GM19351 (cell line): ENCODE results near the gene FOXO6.

ENCODE experiments used
- ATAC-seq: cut with Tn5 transposase; IDR thresholded peaks from one replicate; pipeline ENCODE4 v1.9.1; 2021; ENCODE audit warnings: mild to moderate bottlenecking, moderate library complexity; ENCODE audit not compliant: unreplicated experiment

The FOXO6 gene

GRCh38 chr1:41365772-41366454 lies 4.7 kb downstream of the FOXO6 start:
- ATAC-seq: no peak

- ATAC-seq: no peak
These were observed 5.4 kb downstream of the FOXO6 start for GRCh38 chr1:41366455-41367287.

DNA sequence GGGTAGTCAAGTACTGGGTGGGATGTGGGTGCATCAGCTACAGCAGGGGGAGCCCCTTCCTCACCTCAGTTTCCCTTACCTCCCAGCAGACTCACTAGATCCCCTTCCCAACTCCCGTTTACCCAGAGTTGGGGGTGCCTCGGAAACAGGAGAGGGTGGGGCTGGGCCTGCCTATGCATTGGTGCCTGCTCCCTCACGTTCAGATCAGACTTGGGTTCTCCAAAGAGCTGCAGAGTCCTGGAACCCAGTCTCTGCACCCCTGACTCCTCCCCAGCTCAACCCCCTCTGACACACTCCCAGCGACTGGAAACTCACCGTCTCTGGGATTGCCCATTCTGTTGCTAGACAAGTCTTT lies 6.0 kb downstream of the FOXO6 start:
- no peak for ATAC-seq

GRCh38 chr1:41368366-41368765 lies 7.1 kb downstream of the FOXO6 start:
- ATAC-seq: no peak

GRCh38 chr1:41368801-41369200 lies 7.6 kb downstream of the FOXO6 start:
- no peak for ATAC-seq

- no peak for ATAC-seq
These were observed 8.3 kb downstream of the FOXO6 start for GRCh38 chr1:41369531-41369930.

GRCh38 chr1:41370225-41370624 lies 9.0 kb downstream of the FOXO6 start:
- ATAC-seq: no peak

- ATAC-seq: no peak
These were observed 9.7 kb downstream of the FOXO6 start for GRCh38 chr1:41370756-41371420.

GRCh38 chr1:41371630-41372599 lies 10.7 kb downstream of the FOXO6 start:
- no peak for ATAC-seq

GRCh38 chr1:41372600-41372993 lies 11.4 kb downstream of the FOXO6 start:
- ATAC-seq: no peak

GRCh38 chr1:41373373-41373772 lies 12.1 kb downstream of the FOXO6 start:
- ATAC-seq: no peak

DNA sequence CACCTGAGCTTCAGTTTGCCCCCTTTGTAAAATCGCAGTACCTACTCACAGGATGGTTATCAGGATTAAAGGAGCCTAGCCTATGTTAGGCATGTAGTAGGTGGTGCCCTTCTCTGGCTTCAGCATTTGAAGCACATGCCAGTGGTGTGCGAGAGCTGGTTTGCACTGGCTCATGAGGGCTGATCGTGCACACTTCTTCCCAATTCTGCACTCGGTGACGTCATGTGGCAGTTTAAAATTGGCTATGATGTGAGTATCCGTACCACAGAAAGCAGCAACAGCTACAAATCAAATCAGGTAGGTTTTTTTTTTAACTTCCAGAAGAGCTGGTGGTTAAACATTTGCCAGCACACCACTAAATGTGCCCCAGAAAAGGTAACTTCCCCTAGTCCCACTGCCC lies 13.5 kb downstream of the FOXO6 start:
- no peak for ATAC-seq

DNA sequence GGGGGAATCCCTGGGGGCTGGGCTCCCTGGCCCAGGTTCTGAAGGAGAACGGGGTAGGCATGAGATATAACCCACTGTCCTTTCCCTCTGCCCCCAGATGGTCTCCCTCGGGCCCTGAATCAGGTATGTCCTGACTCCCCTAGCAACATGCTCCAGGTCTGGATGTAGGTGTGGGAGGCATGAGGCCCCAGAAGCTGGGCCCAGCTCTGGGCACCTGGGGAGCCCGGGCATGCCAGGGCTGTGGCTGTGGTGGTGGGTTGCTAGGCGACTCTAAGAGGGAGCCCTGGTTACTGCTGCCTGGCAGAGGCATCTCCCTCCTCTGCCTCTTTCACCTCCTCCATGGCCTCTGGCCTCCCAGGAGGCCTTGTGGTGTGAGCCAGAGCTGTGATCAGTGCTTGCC lies 16.2 kb downstream of the FOXO6 start:
- no peak for ATAC-seq

DNA sequence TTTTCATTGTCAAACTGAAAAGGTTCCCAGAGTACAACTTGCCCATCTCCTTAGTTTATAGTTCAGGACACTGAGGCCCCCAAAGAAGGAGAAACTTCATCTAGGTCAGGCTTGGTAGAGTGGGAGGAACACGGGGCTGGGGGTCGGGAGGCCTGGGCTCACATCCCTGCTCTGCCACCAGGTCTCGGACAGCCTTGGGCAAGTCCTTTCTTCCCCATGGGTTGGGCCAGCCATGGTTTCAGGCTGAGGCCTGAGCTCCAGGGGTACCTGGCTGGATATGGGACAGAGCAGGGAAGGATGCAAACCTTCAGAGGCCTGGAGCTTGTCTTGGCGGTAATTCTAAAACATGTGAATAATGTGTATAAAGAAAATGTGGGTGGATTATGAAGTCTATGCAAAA lies 17.0 kb downstream of the FOXO6 start:
- ATAC-seq: no peak

- no peak for ATAC-seq
These were observed 17.9 kb downstream of the FOXO6 start for GRCh38 chr1:41378999-41379737.

- ATAC-seq: no peak
These were observed 18.5 kb downstream of the FOXO6 start for GRCh38 chr1:41379738-41380130.

DNA sequence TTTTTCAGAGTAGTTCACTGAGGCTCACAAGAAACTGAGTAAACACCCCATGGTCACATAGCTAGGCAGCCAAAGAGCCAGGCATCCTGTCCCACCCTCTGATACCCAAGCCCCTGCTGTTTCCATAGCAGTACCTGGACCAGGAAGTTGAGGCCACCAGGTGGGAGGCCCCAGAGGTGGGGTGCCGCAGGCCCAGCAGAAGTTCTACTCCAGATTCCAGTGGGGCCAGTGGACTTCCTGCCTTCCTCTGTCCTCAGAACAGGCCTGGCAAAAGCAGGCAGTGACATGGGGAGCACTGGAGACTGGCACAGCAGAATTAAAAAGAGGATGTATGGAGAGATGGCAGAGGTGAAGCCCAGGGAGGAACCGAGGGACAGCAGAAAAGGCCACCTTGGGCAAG lies 19.0 kb downstream of the FOXO6 start:
- no peak for ATAC-seq

DNA sequence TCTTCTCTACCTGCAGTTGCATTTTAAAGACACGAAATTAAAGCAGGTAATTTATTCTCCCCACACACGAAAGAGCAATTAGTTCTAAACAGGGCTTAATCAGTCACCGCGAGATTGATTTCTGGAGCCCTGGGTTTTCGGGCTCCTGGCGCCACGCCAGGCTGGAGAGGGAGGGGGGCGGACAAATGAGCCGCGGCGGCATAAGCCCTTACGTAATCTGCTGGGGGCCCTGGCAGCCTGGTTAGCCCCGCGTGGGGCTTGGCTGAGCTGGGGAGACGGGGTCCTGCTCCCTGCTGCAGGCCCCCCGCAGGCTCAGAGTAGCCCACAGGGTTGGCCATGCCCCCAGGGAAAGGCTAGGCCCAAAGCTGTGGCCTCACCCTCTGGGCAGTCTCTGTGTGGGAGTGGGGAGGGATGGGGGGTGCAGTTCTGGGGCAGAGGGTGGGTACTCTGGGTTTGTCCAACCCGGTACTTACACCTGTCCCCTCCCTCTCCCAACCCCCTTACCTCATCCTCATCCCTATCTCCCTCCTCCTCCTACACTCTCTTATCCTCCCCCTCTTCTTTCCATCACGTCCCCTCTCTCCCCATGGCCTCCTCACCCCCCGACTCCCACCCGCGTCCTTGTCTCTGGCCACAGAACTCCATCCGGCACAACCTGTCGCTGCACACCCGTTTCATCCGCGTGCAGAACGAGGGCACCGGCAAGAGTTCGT lies 19.9 kb downstream of the FOXO6 start:
- ATAC-seq: no peak

GRCh38 chr1:41381692-41382479 lies 20.7 kb downstream of the FOXO6 start:
- ATAC-seq: no peak
